Smooth muscle cell (in vitro differentiated cells): ENCODE data around the gene BBOX1. TPM values are rescaled to one million over a fixed set of nuclear protein-coding genes. Genes with fewer than 3 reads are reported as not detected.
A peak's percentile ranks its signal among the peaks of the same experiment; 100 is the strongest.

Experiments used
- DNase-seq: peaks from one replicate; lab custom pipeline; 2025; ENCODE audit not compliant: unreplicated experiment; lab: John Stamatoyannopoulos, UW
- H2AFZ ChIP-seq: fragments of 200-600 bp; sonication (generic); 2 replicates; pipeline ENCODE4 v1.6.0; 2016; ENCODE audit warnings: antibody characterized with exemption, low read depth, mild to moderate bottlenecking
- H3F3A ChIP-seq: fragments of 200-600 bp; sonication (generic); 2 replicates; pipeline ENCODE4 v1.6.0; 2017; ENCODE audit warnings: antibody characterized with exemption, low read depth
- H3K27ac ChIP-seq: fragments of 200-600 bp; sonication (generic); 2 replicates; pipeline ENCODE4 v1.5.1; 2016; ENCODE audit warnings: low read depth, mild to moderate bottlenecking
- H3K27me3 ChIP-seq: fragments of 200-600 bp; sonication (generic); 2 replicates; pipeline ENCODE4 v1.6.1; 2016; ENCODE audit warnings: low read depth, mild to moderate bottlenecking
- H3K36me3 ChIP-seq: fragments of 200-600 bp; sonication (generic); 2 replicates; pipeline ENCODE4 v1.5.1; 2016; ENCODE audit warnings: low read depth
- H3K4me1 ChIP-seq: fragments of 200-600 bp; sonication (generic); 2 replicates; pipeline ENCODE4 v1.5.1; 2016; ENCODE audit warnings: low read depth
- H3K4me2 ChIP-seq: fragments of 200-600 bp; sonication (generic); 2 replicates; pipeline ENCODE4 v1.6.0; 2016; ENCODE audit warnings: mild to moderate bottlenecking
- H3K4me3 ChIP-seq: fragments of 200-600 bp; sonication (generic); 2 replicates; pipeline ENCODE4 v1.5.1; 2016; ENCODE audit warnings: mild to moderate bottlenecking
- H3K79me2 ChIP-seq: fragments of 200-600 bp; sonication (generic); 2 replicates; pipeline ENCODE4 v1.6.0; 2016; ENCODE audit warnings: low read depth, mild to moderate bottlenecking
- H3K9ac ChIP-seq: fragments of 200-600 bp; sonication (generic); 2 replicates; pipeline ENCODE4 v1.6.0; 2016; ENCODE audit warnings: low read depth
- H3K9me3 ChIP-seq: fragments of 200-600 bp; sonication (generic); replicated peaks from 2 replicates; pipeline ENCODE4 v1.5.1; 2016; ENCODE audit warnings: low read depth
- H4K20me1 ChIP-seq: fragments of 200-600 bp; sonication (generic); 2 replicates; pipeline ENCODE4 v1.6.0; 2016; ENCODE audit warnings: low read depth
- WGBS: methylation state at CpG from one replicate; pipeline ENCODE4 v1.1.7; 2016; ENCODE audit warnings: low lambda C conversion rate; 5-methylcytosine and 5-hydroxymethylcytosine counted together
- polyA plus RNA-seq: library from polyadenylated mRNA; unstranded; fragments of >200 nt; fragmentation: Nextera tagmentation; extraction: Ambion mirVana; gene quantifications from 2 replicates; pipeline ENCODE4 v1.2.1, GENCODE V29; 2016
- total RNA-seq: library from RNA; depleted of rRNA; stranded (reverse); fragments of >200 nt; gene quantifications from 2 replicates; pipeline ENCODE4 v1.2.3, GENCODE V29; 2014
- TF ChIP-seq, protein P1 (sequence below): fragments of 200-600 bp; sonication (generic); IDR thresholded peaks from 2 replicates; pipeline ENCODE4 v1.5.1; 2017; ENCODE audit warnings: borderline replicate concordance, mild to moderate bottlenecking, antibody characterized with exemption; ENCODE audit not compliant: insufficient read depth, poor library complexity, severe bottlenecking

Gene BBOX1
- total and polyA plus RNA-seq, 2 experiments from 2014 or later: 0.22 to 0.67 TPM

DNA sequence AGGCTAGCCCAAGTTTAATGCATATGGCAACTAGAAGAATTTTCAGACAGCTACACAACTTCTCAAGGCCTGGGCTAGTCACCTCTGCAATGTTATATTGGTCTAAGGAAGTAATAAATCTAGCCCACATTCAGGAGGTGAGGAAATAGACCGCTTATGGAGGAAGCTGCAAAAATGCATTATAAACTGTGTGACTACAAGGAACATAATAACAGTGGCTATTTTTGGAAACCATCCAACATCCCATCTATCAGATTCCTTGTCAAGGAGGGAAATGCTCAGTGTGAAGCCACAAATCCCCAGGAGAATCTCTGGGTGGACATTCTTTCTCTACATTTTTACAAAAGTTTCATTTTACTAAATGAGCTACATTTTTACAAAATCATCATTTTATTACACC lies 76.1 kb downstream of the BBOX1 start:
- H3F3A ChIP-seq: no peaks in the 10 kb centered on the region
- no peaks in the 10 kb centered on the region for H3K36me3 ChIP-seq
- DNase-seq: no peak
- peaks cover 4% of the 10 kb centered on the region for H3K79me2 ChIP-seq
- H3K4me1 ChIP-seq: no peaks in the 10 kb centered on the region
- no peak overlapping the region for H3K27ac ChIP-seq
- H3K27me3 ChIP-seq: no peaks in the 10 kb centered on the region
- peak overlapping the region; percentile 3 for H3K4me2 ChIP-seq
- no peaks in the 10 kb centered on the region for H3K9me3 ChIP-seq
- TF ChIP-seq, protein P1, sequence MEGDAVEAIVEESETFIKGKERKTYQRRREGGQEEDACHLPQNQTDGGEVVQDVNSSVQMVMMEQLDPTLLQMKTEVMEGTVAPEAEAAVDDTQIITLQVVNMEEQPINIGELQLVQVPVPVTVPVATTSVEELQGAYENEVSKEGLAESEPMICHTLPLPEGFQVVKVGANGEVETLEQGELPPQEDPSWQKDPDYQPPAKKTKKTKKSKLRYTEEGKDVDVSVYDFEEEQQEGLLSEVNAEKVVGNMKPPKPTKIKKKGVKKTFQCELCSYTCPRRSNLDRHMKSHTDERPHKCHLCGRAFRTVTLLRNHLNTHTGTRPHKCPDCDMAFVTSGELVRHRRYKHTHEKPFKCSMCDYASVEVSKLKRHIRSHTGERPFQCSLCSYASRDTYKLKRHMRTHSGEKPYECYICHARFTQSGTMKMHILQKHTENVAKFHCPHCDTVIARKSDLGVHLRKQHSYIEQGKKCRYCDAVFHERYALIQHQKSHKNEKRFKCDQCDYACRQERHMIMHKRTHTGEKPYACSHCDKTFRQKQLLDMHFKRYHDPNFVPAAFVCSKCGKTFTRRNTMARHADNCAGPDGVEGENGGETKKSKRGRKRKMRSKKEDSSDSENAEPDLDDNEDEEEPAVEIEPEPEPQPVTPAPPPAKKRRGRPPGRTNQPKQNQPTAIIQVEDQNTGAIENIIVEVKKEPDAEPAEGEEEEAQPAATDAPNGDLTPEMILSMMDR: no peak
- no peak overlapping the region for H2AFZ ChIP-seq
- H3K4me3 ChIP-seq: no peak overlapping the region
- peaks cover 6% of the 10 kb centered on the region for H4K20me1 ChIP-seq
- 59% methylated on average over 1 of the region's 1 CpG for WGBS
- no peak overlapping the region for H3K9ac ChIP-seq

DNA sequence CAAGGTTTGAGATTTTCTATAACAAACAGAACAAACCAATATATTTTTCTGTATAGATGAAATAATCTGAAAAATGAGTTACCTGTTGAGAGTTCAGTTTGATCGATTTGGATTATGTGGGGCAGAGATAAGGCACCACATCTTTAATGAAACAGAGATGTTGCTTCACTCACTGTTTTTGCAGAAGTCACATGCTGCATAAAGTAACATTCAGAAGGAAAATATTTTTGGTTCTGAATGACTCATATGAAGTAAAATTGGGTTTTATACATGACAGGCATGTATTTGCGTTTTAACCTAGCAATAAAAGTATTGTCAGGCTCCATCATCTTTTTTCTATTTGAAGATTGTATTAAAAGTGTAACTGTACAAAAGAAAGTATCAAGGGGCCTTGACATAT lies 77.8 kb downstream of the BBOX1 start:
- no peak overlapping the region for H3K4me3 ChIP-seq
- H3K9ac ChIP-seq: no peak overlapping the region
- H3K27ac ChIP-seq: no peak overlapping the region
- no peaks in the 10 kb centered on the region for H3K4me1 ChIP-seq
- H3F3A ChIP-seq: no peaks in the 10 kb centered on the region
- H3K36me3 ChIP-seq: no peaks in the 10 kb centered on the region
- no peak for DNase-seq
- H3K4me2 ChIP-seq: no peak overlapping the region
- no peaks in the 10 kb centered on the region for H4K20me1 ChIP-seq
- H3K27me3 ChIP-seq: no peaks in the 10 kb centered on the region
- H3K9me3 ChIP-seq: no peaks in the 10 kb centered on the region
- TF ChIP-seq, protein P1: no peak
- H3K79me2 ChIP-seq: peaks cover 4% of the 10 kb centered on the region
- no peak overlapping the region for H2AFZ ChIP-seq
- WGBS: 81% methylated on average over 2 of the region's 2 CpGs

DNA sequence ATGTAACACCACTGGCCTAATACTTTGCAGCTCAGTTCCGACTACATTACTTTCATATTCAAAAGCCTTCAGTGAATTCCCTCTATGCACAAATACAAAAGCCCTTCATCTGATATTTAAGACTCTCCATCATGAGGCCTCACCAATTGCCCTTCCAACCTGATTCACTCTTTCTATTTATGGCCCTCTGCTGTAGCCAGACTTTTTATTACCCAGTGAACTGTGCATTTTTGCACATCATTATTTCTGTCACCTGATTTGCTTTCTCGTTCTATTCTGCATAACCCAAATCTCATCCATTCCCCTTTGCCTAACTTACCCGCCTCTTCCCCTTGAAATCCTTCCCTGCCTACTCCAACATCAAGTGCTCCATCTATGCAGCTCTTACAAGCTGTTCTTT lies 78.3 kb downstream of the BBOX1 start:
- Histone ChIP-seq H3K36me3 (no peaks in the 10 kb centered on the region), H3K4me2 (no peak overlapping the region), H3F3A (no peaks in the 10 kb centered on the region), H3K4me3 (no peak overlapping the region), H2AFZ (no peak overlapping the region), H3K9me3 (no peaks in the 10 kb centered on the region), H3K9ac (no peak overlapping the region), H4K20me1 (no peaks in the 10 kb centered on the region), H3K79me2 (peaks cover 2% of the 10 kb centered on the region), H3K27me3 (no peaks in the 10 kb centered on the region), H3K27ac (no peak overlapping the region), H3K4me1 (no peaks in the 10 kb centered on the region)
- DNase-seq: no peak
- WGBS: 85% methylated on average over 3 of the region's 3 CpGs
- TF ChIP-seq, protein P1: no peak

DNA sequence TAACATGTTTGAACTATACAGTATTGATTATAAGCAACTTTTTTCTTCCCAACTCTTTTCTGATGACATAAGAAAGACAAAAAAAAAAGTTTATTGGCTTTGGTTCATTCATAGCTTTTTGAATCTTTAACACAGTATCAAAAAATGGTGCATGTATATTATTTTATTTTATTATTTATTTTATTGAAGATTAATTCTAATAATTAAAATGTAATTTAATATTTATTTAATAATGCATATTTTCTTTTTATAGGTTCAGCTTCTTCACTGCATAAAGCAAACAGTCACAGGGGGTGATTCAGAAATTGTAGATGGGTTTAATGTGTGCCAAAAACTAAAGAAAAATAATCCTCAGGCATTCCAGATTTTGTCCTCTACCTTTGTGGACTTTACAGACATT lies 78.8 kb downstream of the BBOX1 start:
- H2AFZ ChIP-seq: no peak overlapping the region
- H3K9me3 ChIP-seq: no peaks in the 10 kb centered on the region
- DNase-seq: no peak
- H3K4me1 ChIP-seq: no peaks in the 10 kb centered on the region
- no peak overlapping the region for H3K27ac ChIP-seq
- no peaks in the 10 kb centered on the region for H4K20me1 ChIP-seq
- H3K79me2 ChIP-seq: no peaks in the 10 kb centered on the region
- H3K27me3 ChIP-seq: no peaks in the 10 kb centered on the region
- no peak overlapping the region for H3K9ac ChIP-seq
- no peaks in the 10 kb centered on the region for H3F3A ChIP-seq
- no peaks in the 10 kb centered on the region for H3K36me3 ChIP-seq
- TF ChIP-seq, protein P1: no peak
- H3K4me2 ChIP-seq: no peak overlapping the region
- H3K4me3 ChIP-seq: no peak overlapping the region
